PFSK-1 (cell line): Measurements from ENCODE around the gene MPC2.

ENCODE experiments used
- FOXP2 ChIP-seq: optimal IDR thresholded peaks from 2 replicates; pipeline ENCODE3; 2011; ENCODE audit warnings: borderline replicate concordance, control low read depth, inconsistent platforms; ENCODE audit not compliant: insufficient read depth; ENCODE audit errors: extremely low read length, extremely low read depth
- POLR2AphosphoS5 ChIP-seq: IDR thresholded peaks from 2 replicates; pipeline ENCODE4 v1.6.1; 2012; ENCODE audit warnings: low read depth, mild to moderate bottlenecking, control low read depth, low read length, moderate library complexity
- SIN3A ChIP-seq: IDR thresholded peaks from 2 replicates; pipeline ENCODE4 v1.6.1; 2012; ENCODE audit warnings: mild to moderate bottlenecking, low read length, moderate library complexity, borderline replicate concordance; ENCODE audit not compliant: insufficient read depth
- TAF1 ChIP-seq: IDR thresholded peaks from 2 replicates; pipeline ENCODE4 v1.6.1; 2012; ENCODE audit warnings: low read length, control low read depth, borderline replicate concordance; ENCODE audit not compliant: insufficient read depth
- TF ChIP-seq, protein P1 (sequence below), 2 experiments: IDR thresholded peaks; 2 replicates each; pipeline versions ENCODE4 v1.6.1 to v1.8.0; 2011 to 2012; ENCODE audit warnings: low read depth in 2 of 2, low read length in 2 of 2, control low read depth in 1 of 2, inconsistent platforms in 1 of 2, mild to moderate bottlenecking in 1 of 2, moderate library complexity in 1 of 2; ENCODE audit not compliant: insufficient read depth in 1 of 2

MPC2 gene

GRCh38 chr1:167943541-167943940 is 6.7 kb upstream of the MPC2 start:
- TF ChIP-seq FOXP2, result no peak
- no peak for TF ChIP-seq SIN3A
- TF ChIP-seq, protein P1, sequence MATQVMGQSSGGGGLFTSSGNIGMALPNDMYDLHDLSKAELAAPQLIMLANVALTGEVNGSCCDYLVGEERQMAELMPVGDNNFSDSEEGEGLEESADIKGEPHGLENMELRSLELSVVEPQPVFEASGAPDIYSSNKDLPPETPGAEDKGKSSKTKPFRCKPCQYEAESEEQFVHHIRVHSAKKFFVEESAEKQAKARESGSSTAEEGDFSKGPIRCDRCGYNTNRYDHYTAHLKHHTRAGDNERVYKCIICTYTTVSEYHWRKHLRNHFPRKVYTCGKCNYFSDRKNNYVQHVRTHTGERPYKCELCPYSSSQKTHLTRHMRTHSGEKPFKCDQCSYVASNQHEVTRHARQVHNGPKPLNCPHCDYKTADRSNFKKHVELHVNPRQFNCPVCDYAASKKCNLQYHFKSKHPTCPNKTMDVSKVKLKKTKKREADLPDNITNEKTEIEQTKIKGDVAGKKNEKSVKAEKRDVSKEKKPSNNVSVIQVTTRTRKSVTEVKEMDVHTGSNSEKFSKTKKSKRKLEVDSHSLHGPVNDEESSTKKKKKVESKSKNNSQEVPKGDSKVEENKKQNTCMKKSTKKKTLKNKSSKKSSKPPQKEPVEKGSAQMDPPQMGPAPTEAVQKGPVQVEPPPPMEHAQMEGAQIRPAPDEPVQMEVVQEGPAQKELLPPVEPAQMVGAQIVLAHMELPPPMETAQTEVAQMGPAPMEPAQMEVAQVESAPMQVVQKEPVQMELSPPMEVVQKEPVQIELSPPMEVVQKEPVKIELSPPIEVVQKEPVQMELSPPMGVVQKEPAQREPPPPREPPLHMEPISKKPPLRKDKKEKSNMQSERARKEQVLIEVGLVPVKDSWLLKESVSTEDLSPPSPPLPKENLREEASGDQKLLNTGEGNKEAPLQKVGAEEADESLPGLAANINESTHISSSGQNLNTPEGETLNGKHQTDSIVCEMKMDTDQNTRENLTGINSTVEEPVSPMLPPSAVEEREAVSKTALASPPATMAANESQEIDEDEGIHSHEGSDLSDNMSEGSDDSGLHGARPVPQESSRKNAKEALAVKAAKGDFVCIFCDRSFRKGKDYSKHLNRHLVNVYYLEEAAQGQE (IDR thresholded peaks at IDR 0.05; ENCODE audit: insufficient read depth in 1 of 2, low read depth in 2 of 2, low read length in 2 of 2), result no peak
- TF ChIP-seq POLR2AphosphoS5, result no peak
- no peak for TF ChIP-seq TAF1

DNA sequence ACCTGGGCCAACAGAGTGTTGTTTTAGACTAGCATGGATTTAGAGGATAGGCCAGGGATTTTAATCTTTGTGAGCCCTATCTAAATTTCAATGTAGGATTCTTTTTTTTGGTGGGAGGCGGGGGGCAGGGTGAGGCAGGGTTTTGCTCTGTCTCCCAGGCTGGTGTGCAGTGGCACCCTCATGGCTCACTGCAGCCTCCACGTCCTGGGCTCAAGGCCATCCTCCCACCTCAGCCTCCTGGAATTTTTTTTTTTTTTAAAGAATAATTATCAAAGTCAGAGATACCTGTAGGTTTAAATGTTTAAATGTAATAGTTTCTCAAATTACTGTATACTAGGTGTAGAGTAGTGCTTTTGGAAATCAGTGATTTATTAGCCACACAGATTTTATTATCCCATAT is 3.4 kb upstream of the MPC2 start:
- TF ChIP-seq TAF1, result no peak
- TF ChIP-seq SIN3A, result no peak
- TF ChIP-seq, protein P1 (IDR thresholded peaks at IDR 0.05; ENCODE audit: insufficient read depth in 1 of 2, low read depth in 2 of 2, low read length in 2 of 2), result no peak
- TF ChIP-seq FOXP2, result no peak
- TF ChIP-seq POLR2AphosphoS5, result no peak

- TF ChIP-seq TAF1 (no peak), SIN3A (no peak), POLR2AphosphoS5 (no peak)
- TF ChIP-seq, protein P1 (IDR thresholded peaks at IDR 0.05; ENCODE audit: insufficient read depth in 1 of 2, low read depth in 2 of 2, low read length in 2 of 2), result no peak
Measured at GRCh38 chr1:167938080-167938636, 1.3 kb upstream of the MPC2 start.

- TF ChIP-seq SIN3A (no peak), FOXP2 (no peak), POLR2AphosphoS5 (no peak), TAF1 (no peak)
- TF ChIP-seq, protein P1 (IDR thresholded peaks at IDR 0.05; ENCODE audit: insufficient read depth in 1 of 2, low read depth in 2 of 2, low read length in 2 of 2), result no peak
Measured at GRCh38 chr1:167937709-167938010, 788 bp upstream of the MPC2 start.

GRCh38 chr1:167936068-167936929 is 573 bp downstream of the MPC2 start, which contains the start of gene DCAF6:
DCAF6 (plus strand) TSS chr1:167936683; CDS start chr1:167936912, 229 bp downstream.
- TF ChIP-seq FOXP2, result peak; percentile 44
- peak; percentile 95 for TF ChIP-seq TAF1
- TF ChIP-seq, protein P1 (IDR thresholded peaks at IDR 0.05; ENCODE audit: insufficient read depth in 1 of 2, low read depth in 2 of 2, low read length in 2 of 2), result peak in 1 of 2 experiments; percentile 26; a peak in 1 of 4 replicates
- peak; percentile 82; the same call in 1 of the 2 replicates for TF ChIP-seq POLR2AphosphoS5
- TF ChIP-seq SIN3A, result peak; percentile 86; the same call in 1 of the 2 replicates
